HepG2 (cell line): ENCODE data around the gene SCN7A. TPM values are rescaled to one million over a fixed set of nuclear protein-coding genes. Genes with fewer than 3 reads are reported as not detected.

ENCODE experiments used
- CERS6 ChIP-seq: sonication (generic); formaldehyde crosslinking; IDR thresholded peaks from 2 replicates; pipeline ENCODE4 v1.5.0; 2020; ENCODE audit warnings: missing genetic modification reagents
- ESRRA ChIP-seq: sonication (generic); formaldehyde crosslinking; IDR thresholded peaks from 2 replicates; pipeline ENCODE4 v1.5.1; 2020; ENCODE audit warnings: mild to moderate bottlenecking, low read depth, missing genetic modification reagents
- HES4 ChIP-seq: sonication (generic); formaldehyde crosslinking; IDR thresholded peaks from 2 replicates; pipeline ENCODE4 v1.9.0; 2021; ENCODE audit warnings: mild to moderate bottlenecking, missing genetic modification reagents, borderline replicate concordance
- PHF21A ChIP-seq: sonication (generic); formaldehyde crosslinking; IDR thresholded peaks from 2 replicates; pipeline ENCODE4 v1.5.0; 2020; ENCODE audit warnings: mild to moderate bottlenecking, missing genetic modification reagents
- RBFOX2 ChIP-seq: fragments of 200-400 bp; formaldehyde crosslinking; IDR thresholded peaks from 2 replicates; pipeline ENCODE4 v1.6.1; 2017; ENCODE audit warnings: low read depth, mild to moderate bottlenecking, low read length
- SNAI1 ChIP-seq: sonication (generic); formaldehyde crosslinking; IDR thresholded peaks from 2 replicates; pipeline ENCODE4 v1.5.0; 2020; ENCODE audit warnings: mild to moderate bottlenecking, missing genetic modification reagents, borderline replicate concordance
- ZBTB1 ChIP-seq: sonication (generic); formaldehyde crosslinking; IDR thresholded peaks from 2 replicates; pipeline ENCODE4 v1.4.0; 2020; ENCODE audit warnings: missing genetic modification reagents, borderline replicate concordance
- ZSCAN9 ChIP-seq: IDR thresholded peaks from 2 replicates; pipeline ENCODE4 v1.6.1; 2016; ENCODE audit warnings: borderline replicate concordance
- polyA plus RNA-seq, 8 experiments: library from polyadenylated mRNA; depleted of rRNA in 3 of 8; stranded (reverse) in 7 of 8; unstranded in 1 of 8; fragments of >200 nt; fragmentation: Illumina TruSeq in 4 of 8; extraction: Trizol in 4 of 8; gene quantifications; 2 replicates each; pipeline versions ENCODE4 v1.2.1 to v1.2.3, GENCODE V29; 2011 to 2016; ENCODE audit warnings: low read depth in 4 of 8, missing spikeins in 1 of 8, mixed read lengths in 1 of 8; ENCODE audit not compliant: insufficient read depth in 1 of 8
- total RNA-seq, 5 experiments: library from RNA; depleted of rRNA; stranded (reverse); fragments of >200 nt; fragmentation: Illumina TruSeq; extraction: Trizol; gene quantifications; 2 replicates each; pipeline ENCODE4 v1.2.3, GENCODE V29; 2016; ENCODE audit warnings: low read depth in 1 of 5
- TF ChIP-seq, protein P1 (sequence below): sonication (generic); formaldehyde crosslinking; IDR thresholded peaks from 2 replicates; pipeline ENCODE4 v1.5.0; 2020; ENCODE audit warnings: mild to moderate bottlenecking, missing genetic modification reagents, borderline replicate concordance
- TF ChIP-seq, protein P2 (sequence below): sonication (generic); formaldehyde crosslinking; IDR thresholded peaks from 2 replicates; pipeline ENCODE4 v1.5.0; 2020; ENCODE audit warnings: mild to moderate bottlenecking, low read depth, missing genetic modification reagents, borderline replicate concordance

Gene SCN7A
- total and polyA plus RNA-seq, 2 of the 13 experiments (the other 11 are each of a cell fraction or from before 2014, with no cell fraction given) = 0.01 TPM; not detected in 1

DNA sequence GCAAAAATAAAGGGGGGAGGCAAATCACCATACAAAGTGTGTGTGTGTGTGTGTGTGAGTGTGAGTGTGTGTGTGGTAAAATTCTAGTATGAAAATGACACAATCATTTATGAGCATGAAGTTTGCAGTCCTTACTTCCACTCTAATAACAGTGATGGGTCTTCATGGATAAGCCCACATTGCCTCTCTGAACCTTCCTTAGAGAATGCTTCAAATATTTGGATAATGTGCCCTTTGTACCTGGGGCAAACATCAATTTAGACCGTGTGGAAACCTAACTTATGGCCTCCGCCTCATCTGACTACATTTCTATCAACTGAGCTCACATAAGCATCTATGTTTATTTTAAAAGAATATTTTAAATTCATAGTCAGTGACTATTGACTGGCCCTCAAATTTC, 122.0 kb downstream of the SCN7A start (continued):
- TF ChIP-seq, protein P1, sequence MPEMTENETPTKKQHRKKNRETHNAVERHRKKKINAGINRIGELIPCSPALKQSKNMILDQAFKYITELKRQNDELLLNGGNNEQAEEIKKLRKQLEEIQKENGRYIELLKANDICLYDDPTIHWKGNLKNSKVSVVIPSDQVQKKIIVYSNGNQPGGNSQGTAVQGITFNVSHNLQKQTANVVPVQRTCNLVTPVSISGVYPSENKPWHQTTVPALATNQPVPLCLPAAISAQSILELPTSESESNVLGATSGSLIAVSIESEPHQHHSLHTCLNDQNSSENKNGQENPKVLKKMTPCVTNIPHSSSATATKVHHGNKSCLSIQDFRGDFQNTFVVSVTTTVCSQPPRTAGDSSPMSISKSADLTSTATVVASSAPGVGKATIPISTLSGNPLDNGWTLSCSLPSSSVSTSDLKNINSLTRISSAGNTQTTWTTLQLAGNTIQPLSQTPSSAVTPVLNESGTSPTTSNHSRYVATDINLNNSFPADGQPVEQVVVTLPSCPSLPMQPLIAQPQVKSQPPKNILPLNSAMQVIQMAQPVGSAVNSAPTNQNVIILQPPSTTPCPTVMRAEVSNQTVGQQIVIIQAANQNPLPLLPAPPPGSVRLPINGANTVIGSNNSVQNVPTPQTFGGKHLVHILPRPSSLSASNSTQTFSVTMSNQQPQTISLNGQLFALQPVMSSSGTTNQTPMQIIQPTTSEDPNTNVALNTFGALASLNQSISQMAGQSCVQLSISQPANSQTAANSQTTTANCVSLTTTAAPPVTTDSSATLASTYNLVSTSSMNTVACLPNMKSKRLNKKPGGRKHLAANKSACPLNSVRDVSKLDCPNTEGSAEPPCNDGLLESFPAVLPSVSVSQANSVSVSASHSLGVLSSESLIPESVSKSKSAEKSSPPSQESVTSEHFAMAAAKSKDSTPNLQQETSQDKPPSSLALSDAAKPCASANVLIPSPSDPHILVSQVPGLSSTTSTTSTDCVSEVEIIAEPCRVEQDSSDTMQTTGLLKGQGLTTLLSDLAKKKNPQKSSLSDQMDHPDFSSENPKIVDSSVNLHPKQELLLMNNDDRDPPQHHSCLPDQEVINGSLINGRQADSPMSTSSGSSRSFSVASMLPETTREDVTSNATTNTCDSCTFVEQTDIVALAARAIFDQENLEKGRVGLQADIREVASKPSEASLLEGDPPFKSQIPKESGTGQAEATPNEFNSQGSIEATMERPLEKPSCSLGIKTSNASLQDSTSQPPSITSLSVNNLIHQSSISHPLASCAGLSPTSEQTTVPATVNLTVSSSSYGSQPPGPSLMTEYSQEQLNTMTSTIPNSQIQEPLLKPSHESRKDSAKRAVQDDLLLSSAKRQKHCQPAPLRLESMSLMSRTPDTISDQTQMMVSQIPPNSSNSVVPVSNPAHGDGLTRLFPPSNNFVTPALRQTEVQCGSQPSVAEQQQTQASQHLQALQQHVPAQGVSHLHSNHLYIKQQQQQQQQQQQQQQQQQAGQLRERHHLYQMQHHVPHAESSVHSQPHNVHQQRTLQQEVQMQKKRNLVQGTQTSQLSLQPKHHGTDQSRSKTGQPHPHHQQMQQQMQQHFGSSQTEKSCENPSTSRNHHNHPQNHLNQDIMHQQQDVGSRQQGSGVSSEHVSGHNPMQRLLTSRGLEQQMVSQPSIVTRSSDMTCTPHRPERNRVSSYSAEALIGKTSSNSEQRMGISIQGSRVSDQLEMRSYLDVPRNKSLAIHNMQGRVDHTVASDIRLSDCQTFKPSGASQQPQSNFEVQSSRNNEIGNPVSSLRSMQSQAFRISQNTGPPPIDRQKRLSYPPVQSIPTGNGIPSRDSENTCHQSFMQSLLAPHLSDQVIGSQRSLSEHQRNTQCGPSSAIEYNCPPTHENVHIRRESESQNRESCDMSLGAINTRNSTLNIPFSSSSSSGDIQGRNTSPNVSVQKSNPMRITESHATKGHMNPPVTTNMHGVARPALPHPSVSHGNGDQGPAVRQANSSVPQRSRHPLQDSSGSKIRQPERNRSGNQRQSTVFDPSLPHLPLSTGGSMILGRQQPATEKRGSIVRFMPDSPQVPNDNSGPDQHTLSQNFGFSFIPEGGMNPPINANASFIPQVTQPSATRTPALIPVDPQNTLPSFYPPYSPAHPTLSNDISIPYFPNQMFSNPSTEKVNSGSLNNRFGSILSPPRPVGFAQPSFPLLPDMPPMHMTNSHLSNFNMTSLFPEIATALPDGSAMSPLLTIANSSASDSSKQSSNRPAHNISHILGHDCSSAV (CRISPR knock-in tag) = no peak
- TF ChIP-seq, protein P2, sequence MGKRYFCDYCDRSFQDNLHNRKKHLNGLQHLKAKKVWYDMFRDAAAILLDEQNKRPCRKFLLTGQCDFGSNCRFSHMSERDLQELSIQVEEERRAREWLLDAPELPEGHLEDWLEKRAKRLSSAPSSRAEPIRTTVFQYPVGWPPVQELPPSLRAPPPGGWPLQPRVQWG = no peak
- TF ChIP-seq ZBTB1 (CRISPR knock-in tag) (no peak), ESRRA (CRISPR knock-in tag) (no peak), HES4 (CRISPR knock-in tag) (no peak), SNAI1 (no peak), ZSCAN9 (CRISPR knock-in tag) (no peak), PHF21A (CRISPR knock-in tag) (peak; percentile 71), CERS6 (CRISPR knock-in tag) (no peak), RBFOX2 (no peak)
